HG03280 (cell line): ENCODE results near the gene CRY1.
A peak's percentile ranks its signal among the peaks of the same experiment; 100 is the strongest.

Experiments used
- ATAC-seq: cut with Tn5 transposase; IDR thresholded peaks from one replicate; pipeline ENCODE4 v1.9.1; 2021; ENCODE audit warnings: mild to moderate bottlenecking, moderate library complexity; ENCODE audit not compliant: unreplicated experiment

CRY1 gene

DNA sequence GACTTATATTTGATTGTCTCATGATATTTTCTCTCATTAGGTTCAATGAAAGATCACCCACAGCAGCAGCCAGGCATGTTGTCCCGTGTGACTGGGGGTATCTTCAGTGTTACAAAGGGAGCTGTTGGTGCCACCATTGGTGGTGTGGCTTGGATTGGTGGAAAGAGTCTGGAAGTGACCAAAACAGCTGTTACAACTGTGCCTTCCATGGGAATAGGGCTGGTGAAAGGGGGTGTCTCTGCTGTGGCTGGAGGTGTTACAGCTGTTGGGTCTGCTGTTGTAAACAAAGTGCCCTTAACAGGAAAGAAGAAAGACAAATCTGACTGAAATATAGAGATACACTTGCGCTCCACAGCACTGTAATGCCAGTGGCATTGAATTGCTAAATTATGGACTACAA lies 122.3 kb downstream of the CRY1 start:
- no peak for ATAC-seq

DNA sequence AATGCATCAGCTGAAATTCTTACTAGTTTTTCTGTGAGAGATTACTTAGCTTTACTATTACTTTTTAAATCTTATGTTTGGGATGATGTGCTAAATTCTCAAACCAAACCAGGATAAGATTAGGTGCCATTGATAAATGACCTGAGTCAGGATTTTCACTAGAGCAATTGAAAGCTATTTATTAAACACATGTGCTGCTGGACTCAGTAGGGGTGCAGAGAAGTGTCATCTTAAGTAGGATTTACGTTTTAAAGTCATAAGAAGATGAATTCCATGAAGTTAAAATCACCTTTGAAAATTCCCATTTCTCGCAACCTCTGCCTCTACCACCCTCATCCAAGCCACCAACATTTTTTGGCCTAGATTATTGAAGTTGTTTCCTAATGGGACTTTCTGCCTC lies 128.8 kb downstream of the CRY1 start:
- no peak for ATAC-seq

DNA sequence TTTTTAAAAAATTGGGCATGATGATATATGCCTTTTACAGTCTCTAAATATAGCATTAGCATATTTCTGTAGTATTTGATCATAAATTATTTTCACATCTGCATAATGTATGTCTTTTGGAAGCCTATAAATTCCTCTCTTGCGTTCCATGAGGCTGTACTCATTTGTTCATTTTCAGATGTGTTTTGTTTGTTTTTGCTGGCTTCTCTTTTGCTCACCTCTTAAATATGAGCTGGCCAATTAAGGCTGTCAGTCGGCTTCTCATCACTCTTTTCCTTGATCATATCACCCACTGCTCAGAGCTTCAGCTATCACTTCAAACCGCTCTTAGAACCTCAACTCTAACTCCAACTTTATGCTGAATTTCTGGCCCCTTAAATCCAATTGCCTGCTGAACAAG lies 131.1 kb downstream of the CRY1 start:
- ATAC-seq = no peak

DNA sequence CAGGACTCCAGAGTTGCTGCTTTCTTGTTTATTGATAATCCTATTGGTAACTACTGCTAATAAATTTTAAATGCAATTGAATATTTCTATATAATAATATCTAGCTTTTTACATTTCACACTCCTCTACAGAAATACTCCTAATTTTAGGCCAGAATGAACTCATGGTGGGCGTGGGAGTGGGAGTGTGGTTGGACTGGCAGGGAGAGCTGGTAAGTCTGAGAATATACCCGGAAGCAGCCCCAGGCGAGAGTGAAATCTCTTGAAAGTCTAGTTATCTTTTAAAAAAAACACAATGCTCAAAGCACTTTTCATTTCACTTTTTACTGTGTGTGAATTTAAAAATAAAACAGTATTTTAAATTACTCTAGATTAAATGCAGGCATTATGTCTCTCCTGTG lies 132.9 kb downstream of the CRY1 start:
- no peak for ATAC-seq

DNA sequence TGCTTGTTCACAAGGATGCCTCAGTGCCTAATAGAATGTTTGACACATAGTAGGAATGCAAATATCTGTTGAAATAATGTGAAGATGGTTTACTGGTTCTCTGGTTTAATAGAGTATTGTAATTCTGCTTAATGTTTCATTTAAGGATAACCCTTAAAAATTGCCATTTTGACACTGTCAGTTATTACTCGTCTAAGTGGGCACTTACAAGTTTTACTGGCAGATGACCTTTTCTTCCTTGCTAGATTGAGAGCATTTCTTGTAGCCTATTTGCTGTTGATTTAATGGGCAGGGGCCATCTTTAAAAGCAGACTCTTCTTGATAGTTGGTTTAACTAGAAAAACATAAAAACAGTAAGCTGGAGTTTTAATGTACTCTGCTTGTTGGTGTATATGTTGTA lies 135.8 kb downstream of the CRY1 start:
- ATAC-seq = no peak

DNA sequence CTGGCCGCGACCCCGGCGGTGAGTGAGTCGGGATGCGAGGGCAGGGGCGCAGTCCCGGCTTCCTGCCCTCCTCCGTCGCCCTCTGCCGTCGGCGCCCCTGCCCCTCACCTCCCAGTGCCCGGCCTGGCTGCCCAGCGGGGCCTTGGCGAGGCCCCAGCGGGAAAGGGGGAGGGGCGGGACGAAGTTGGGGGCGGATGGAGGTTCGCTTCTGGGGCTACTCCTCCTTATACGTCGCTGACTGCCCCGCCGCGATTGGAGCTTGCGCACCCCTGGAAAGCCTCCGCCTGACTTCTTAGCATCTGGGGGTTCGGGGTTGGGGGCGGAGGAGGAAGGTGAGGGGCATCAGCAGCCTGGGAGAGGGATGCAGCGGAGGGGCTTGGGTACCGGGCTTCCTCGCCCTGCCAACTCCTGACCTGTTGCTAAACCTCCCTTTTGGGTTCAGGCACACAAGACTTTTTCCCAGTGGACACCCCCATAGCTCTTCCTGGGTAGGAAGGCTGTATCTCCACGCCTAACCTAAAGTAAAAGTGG lies 137.2 kb downstream of the CRY1 start:
- ATAC-seq = peak; percentile 30

DNA sequence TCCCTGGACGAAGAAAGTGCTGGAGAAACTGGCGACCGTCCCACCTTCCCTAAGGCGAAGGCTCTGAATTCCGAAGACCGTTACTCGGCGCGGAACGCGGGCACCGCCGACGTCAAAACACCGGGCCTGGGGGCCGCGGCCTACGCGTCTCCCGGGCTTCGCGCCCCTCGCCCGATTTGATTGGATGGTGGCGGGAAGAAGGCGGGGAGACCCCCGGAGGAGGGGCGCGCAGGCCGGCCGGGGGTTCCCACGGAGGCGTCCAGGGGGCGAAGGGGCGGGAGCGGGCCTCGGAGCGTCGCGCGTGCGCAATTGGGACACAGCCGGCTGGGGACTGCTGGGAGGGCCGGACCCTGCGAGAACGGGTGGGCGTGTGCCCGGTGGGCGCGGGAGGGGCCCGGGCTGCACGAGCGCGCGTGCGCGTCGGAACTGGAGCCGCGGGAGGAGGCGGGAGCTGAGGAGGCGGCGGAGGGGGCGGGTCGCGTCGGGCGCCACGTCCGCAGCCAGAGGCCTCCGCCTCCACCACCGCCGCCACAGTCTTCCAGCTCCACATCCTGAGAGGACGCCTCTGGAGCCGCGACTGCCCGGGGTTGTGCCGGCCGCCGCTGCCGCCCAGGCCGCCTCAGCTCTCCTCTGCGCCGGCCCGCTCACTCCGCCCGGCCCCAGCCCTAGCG lies 137.8 kb downstream of the CRY1 start, which contains the start of gene TMEM263:
TSS of gene TMEM263 (plus strand) at position 531 of the 671 bp plus-strand sequence. CDS start 11,210 bp downstream, outside the sequence.
- peak; percentile 81 for ATAC-seq

DNA sequence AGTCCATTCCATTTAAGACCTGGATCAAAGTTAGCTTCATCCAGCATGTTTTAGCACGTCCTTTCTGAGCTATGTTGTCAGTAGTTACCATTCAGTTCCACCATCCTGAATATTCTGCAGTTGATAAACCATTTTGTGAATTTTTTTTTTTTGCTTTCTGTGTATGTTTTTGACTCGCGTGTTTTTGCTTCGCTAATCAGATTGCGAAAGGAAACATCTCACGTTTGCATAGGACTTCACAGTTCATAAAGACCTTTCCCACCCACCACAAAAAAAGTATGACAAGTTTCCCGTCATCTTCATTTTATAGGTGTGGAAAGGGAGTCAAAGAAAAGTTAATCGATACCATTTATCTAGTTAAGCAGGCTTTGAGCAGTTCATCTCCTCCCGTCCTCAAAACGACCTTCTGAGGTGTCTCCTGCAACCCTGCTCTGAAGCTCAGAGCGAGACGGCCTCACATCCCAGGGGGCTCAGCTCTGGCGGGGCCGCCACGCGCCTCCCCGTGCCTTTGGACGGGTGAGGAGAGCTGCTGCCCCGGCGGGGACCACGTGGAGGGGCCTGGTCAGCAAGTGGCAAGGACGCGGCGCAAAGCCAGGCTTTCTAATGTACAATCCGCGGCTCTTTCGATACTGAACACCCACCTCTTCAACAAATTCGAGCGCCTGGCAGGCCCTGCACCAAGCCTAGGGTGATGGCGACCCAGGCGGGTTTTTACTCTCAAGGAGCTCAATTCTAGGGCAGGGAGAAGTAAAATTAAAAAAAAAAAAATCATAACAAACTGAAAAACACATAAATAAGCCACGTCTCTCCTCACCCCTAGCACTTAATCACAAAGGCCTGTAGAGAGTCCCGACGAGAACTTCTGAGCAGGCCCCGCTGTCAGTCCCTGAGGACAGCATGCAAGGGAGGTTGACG lies 138.6 kb downstream of the CRY1 start:
- ATAC-seq = peak; percentile 14

DNA sequence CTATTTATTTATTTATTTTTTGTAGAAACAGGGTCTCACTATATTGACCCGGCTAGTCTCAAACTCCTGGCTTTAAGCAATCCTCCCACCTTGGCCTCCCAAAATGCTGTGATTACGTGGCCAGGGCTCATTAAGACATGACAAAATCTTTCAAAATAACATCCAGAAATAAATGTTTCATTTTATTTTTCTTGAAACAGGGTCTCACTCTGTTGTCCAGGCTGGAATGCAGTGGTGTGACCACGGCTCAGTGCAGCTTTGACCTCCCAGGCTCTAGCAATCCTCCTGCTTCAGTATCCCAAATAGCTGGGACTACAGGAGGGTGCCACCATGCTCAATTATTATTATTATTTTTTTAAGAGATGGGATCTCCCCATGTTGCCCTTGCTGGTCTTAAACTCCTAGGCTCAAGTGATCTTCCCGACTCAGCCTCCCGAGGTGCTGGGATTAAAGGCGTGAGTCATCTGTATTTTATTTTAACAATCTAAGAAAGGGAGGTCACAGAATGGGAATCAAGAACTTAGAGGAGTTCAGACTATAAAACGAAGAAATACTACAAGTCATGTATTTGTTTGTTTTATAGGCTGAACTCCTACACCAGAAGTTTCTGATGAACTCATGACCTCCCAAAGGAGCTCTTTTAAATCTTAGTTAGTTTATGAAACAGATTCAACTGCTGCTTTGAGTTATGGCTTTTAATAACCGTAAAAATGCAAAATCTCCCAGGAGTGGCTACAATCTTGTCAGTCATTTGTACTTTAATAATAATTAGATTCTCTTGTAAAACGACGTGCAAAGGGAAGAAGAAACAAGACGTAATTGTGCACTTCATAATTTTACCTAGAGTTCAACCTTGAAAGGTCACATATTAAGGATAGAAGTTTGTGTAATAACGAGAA lies 139.7 kb downstream of the CRY1 start:
- ATAC-seq = no peak

DNA sequence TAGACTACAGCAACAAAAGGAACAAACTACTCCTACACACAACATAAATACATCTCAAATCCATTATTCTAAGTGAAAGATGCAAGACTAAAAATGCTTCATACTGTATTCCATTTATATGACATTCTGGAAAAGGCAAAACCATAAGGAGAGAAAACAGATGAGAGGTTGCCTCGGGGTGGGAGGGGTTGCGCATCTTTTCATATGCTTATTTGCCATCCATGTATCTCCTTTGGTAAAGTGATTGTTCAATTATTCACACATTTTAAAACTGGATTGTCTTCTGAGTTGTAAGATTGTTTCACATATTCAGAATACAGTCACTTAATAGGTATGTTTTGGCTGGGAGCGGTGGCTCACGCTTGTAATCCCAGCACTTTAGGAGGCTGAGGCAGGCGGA lies 142.8 kb downstream of the CRY1 start:
- no peak for ATAC-seq

DNA sequence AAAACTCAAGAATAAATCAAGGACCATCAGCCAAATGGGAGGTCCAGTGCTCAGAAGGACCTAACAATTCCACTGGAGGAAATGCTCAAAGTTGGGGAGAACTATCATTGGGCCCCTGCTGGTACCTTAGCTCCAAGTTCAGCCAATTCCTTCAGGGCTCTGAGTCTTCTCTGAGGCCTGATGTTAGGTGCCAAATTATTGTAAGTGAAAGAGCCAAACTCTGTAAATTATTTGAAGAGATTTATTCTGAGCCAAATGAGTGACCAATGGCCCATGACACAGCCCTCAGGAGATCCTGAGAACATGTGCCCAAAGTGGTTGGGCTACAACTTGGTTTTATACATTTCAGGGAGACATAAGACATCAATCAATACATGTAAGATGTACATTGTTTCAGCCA lies 145.9 kb downstream of the CRY1 start:
- ATAC-seq = no peak

DNA sequence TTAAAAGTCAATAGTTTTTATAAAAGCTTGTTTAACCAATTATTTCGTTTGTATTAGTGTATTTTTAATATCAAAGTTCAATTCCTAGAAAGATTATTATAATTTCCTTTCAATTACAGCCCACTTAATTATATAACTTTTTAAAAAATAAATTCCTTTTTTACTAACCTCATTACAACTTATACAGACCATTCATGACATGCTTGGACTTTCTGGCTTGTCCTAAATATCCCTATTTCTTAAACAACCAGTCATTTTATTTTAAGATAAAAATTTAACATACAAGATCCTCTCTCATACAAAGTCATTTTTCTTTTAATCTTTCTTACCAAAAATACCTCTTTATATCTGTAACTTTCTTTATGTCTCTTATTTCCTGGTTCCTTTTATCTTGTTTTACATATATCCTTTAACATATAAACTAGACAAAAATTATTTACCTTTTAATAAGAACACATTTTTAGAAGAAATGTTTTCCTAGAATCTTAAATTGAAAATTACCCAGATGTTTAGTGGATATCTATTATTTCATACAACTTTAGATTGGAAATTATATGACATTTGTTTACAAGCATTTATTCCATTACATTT lies 148.0 kb downstream of the CRY1 start:
- ATAC-seq = no peak

DNA sequence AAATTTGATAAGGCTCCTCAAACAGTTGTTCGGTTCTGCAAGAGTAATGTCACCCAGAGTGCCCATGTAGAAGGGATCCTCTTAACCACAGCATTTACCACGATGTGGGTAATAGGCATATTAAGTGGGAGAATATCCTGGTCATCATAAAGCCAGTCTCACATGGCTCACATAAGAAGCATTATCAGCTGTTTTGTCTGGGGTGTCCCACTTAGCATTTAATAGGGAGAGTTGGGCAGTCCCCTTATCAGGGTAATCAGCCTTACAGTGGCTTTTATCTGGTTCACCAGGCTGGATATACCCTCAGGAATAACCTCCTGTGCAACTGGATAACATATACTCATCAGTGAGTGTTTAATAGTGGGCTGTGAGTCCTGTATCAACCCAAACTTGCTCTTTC lies 150.6 kb downstream of the CRY1 start:
- ATAC-seq = no peak

DNA sequence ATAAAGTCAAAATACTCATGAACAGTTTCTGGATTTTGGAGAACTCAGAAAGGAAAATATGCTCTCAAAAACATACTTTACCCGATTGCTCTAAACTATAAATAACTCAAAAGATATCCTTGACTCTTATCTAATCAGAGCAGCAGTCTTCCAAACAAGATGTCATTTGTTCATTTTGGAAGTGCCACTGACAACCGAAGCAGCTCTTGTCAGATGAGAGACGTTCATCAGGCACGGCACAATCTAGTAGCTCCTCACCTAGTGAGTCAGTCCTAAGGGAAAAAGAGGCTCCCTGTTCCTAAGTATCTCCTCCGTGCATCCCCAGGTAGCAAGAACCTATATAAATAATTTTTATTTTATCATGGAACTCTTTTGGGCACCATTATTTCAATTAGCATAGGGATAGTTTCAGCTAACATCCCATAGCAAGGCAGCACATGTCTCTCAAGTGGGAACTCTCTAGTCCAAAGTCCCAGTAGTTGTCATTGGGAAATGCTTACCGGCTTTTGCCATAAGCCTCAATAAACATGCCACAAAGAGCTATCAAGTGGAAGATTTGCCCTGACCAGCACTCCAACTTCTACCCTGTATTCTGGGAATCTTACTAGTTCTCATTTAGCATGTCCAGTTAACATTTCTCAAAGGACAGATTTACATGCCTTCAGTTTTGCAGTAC lies 151.7 kb downstream of the CRY1 start:
- ATAC-seq = no peak
